ENCODE measurements around the gene EPB41L3. TPM values are rescaled to one million over a fixed set of nuclear protein-coding genes. Genes with fewer than 3 reads are reported as not detected.
A peak's percentile ranks its signal among the peaks of the same experiment; 100 is the strongest.

Gene EPB41L3
- total and polyA plus RNA-seq, 2 experiments from 2014 or later: 20.8 to 22.2 TPM

GRCh38 chr18:5546660-5547059 lies 2.9 kb upstream of the EPB41L3 start:
- peaks cover 4% of the 10 kb centered on the region; the same call in 1 of the 2 replicates for H3F3A ChIP-seq (ENCODE audit: insufficient read depth)
- in situ Hi-C loops (cut with MboI): no loop called here
- no peaks in the 10 kb centered on the region for H4K20me1 ChIP-seq (ENCODE audit: insufficient read depth)
- WGBS, 2 experiments (ENCODE audit: low coverage in 1 of 2, low lambda C conversion rate in 2 of 2, missing lambda C conversion rate in 2 of 2): 3 to 5% methylated on average over 3 of the region's 3 CpGs
- no peak overlapping the region for H3K4me2 ChIP-seq (ENCODE audit: unreplicated experiment)
- H3K4me1 ChIP-seq (ENCODE audit: insufficient read depth): no peaks in the 10 kb centered on the region
- H3K9me3 ChIP-seq (ENCODE audit: low read depth): no peaks in the 10 kb centered on the region
- no peaks in the 10 kb centered on the region for H3K79me2 ChIP-seq (ENCODE audit: insufficient read depth)
- peak; percentile 78 for DNase-seq
- H3K27ac ChIP-seq: no peak overlapping the region
- no peaks in the 10 kb centered on the region for H3K9me2 ChIP-seq (ENCODE audit: insufficient read depth)
- TF ChIP-seq EZH2 (IDR thresholded peaks at IDR 0.05; ENCODE audit: insufficient read depth, poor library complexity, severe bottlenecking): no peak
- TF ChIP-seq EZH2phosphoT487 (IDR thresholded peaks at IDR 0.05; ENCODE audit: insufficient read depth, low read depth): no peak
- H2AFZ ChIP-seq: no peak overlapping the region
- H3K9ac ChIP-seq: no peak overlapping the region
- no peaks in the 10 kb centered on the region for H3K36me3 ChIP-seq (ENCODE audit: low read depth)
- no peak overlapping the region for H3K4me3 ChIP-seq
- no peaks in the 10 kb centered on the region; the same call in 1 of the 2 replicates for H3K27me3 ChIP-seq (replicated peaks; ENCODE audit: insufficient read depth)

- Histone ChIP-seq H3K4me2 (ENCODE audit: unreplicated experiment) (peak overlapping the region; percentile 80), H2AFZ (peak overlapping the region; percentile 60)
- WGBS, 2 experiments (ENCODE audit: low coverage in 1 of 2, low lambda C conversion rate in 2 of 2, missing lambda C conversion rate in 2 of 2): 1 to 3% methylated on average over 44 to 46 of the region's 84 CpGs
These were observed 639 bp downstream of the EPB41L3 start for GRCh38 chr18:5543036-5543680.

GRCh38 chr18:5542515-5543035 lies 1.2 kb downstream of the EPB41L3 start:
- Histone ChIP-seq H3K9me2 (ENCODE audit: insufficient read depth) (no peaks in the 10 kb centered on the region), H4K20me1 (ENCODE audit: insufficient read depth) (no peaks in the 10 kb centered on the region), H3K36me3 (ENCODE audit: low read depth) (no peaks in the 10 kb centered on the region), H3K4me2 (ENCODE audit: unreplicated experiment) (peak overlapping the region; percentile 80), H3K27me3 (replicated peaks; ENCODE audit: insufficient read depth) (no peaks in the 10 kb centered on the region), H3K79me2 (ENCODE audit: insufficient read depth) (no peaks in the 10 kb centered on the region), H3F3A (ENCODE audit: insufficient read depth) (peaks cover 8% of the 10 kb centered on the region; the same call in 1 of the 2 replicates), H3K27ac (no peak overlapping the region), H3K9me3 (ENCODE audit: low read depth) (no peaks in the 10 kb centered on the region), H3K4me1 (ENCODE audit: insufficient read depth) (no peaks in the 10 kb centered on the region), H3K9ac (peak overlapping the region; percentile 75), H2AFZ (peak overlapping the region; percentile 60), H3K4me3 (peak overlapping the region; percentile 73)
- TF ChIP-seq EZH2phosphoT487 (IDR thresholded peaks at IDR 0.05; ENCODE audit: insufficient read depth, low read depth): no peak
- no peak for TF ChIP-seq EZH2 (IDR thresholded peaks at IDR 0.05; ENCODE audit: insufficient read depth, poor library complexity, severe bottlenecking)
- in situ Hi-C loops (cut with MboI): no loop called here
- DNase-seq: peak; percentile 55
- WGBS, 2 experiments (ENCODE audit: low coverage in 1 of 2, low lambda C conversion rate in 2 of 2, missing lambda C conversion rate in 2 of 2): 1 to 2% methylated on average over 19 of the region's 23 CpGs

More at GRCh38 chr18:5543036-5543680, 639 bp downstream of the EPB41L3 start:
- Histone ChIP-seq H4K20me1 (ENCODE audit: insufficient read depth) (no peaks in the 10 kb centered on the region), H3K4me1 (ENCODE audit: insufficient read depth) (no peaks in the 10 kb centered on the region), H3K4me3 (peak overlapping the region; percentile 73), H3K79me2 (ENCODE audit: insufficient read depth) (no peaks in the 10 kb centered on the region), H3K9me3 (ENCODE audit: low read depth) (no peaks in the 10 kb centered on the region), H3K27me3 (replicated peaks; ENCODE audit: insufficient read depth) (no peaks in the 10 kb centered on the region; the same call in 1 of the 2 replicates), H3K36me3 (ENCODE audit: low read depth) (no peaks in the 10 kb centered on the region), H3K27ac (no peak overlapping the region), H3K9ac (peak overlapping the region; percentile 75), H3K9me2 (ENCODE audit: insufficient read depth) (no peaks in the 10 kb centered on the region), H3F3A (ENCODE audit: insufficient read depth) (peaks cover 8% of the 10 kb centered on the region; the same call in 1 of the 2 replicates)
- in situ Hi-C loops (cut with MboI): no loop called here
- TF ChIP-seq EZH2phosphoT487 (IDR thresholded peaks at IDR 0.05; ENCODE audit: insufficient read depth, low read depth) (no peak), EZH2 (IDR thresholded peaks at IDR 0.05; ENCODE audit: insufficient read depth, poor library complexity, severe bottlenecking) (no peak)
- DNase-seq: peak; percentile 48

- Histone ChIP-seq H2AFZ (no peak overlapping the region), H3F3A (ENCODE audit: insufficient read depth) (peaks cover 8% of the 10 kb centered on the region; the same call in 1 of the 2 replicates), H4K20me1 (ENCODE audit: insufficient read depth) (no peaks in the 10 kb centered on the region), H3K9ac (no peak overlapping the region), H3K4me1 (ENCODE audit: insufficient read depth) (no peaks in the 10 kb centered on the region), H3K36me3 (ENCODE audit: low read depth) (no peaks in the 10 kb centered on the region), H3K27me3 (replicated peaks; ENCODE audit: insufficient read depth) (no peaks in the 10 kb centered on the region), H3K27ac (no peak overlapping the region), H3K79me2 (ENCODE audit: insufficient read depth) (peaks cover 5% of the 10 kb centered on the region; the same call in 1 of the 2 replicates), H3K4me2 (ENCODE audit: unreplicated experiment) (no peak overlapping the region), H3K9me3 (ENCODE audit: low read depth) (no peaks in the 10 kb centered on the region), H3K9me2 (ENCODE audit: insufficient read depth) (no peaks in the 10 kb centered on the region), H3K4me3 (no peak overlapping the region)
- in situ Hi-C loops (cut with MboI): no loop called here
- TF ChIP-seq EZH2phosphoT487 (IDR thresholded peaks at IDR 0.05; ENCODE audit: insufficient read depth, low read depth) (no peak), EZH2 (IDR thresholded peaks at IDR 0.05; ENCODE audit: insufficient read depth, poor library complexity, severe bottlenecking) (no peak)
- 52 to 63% methylated on average over 3 of the region's 3 CpGs for WGBS, 2 experiments (ENCODE audit: low coverage in 1 of 2, low lambda C conversion rate in 2 of 2, missing lambda C conversion rate in 2 of 2)
- DNase-seq: no peak
These were observed 2.2 kb downstream of the EPB41L3 start for GRCh38 chr18:5541644-5542043.

Data from GM23248 (cell line).